ENCODE results near the gene SMIM31.

The SMIM31 gene

DNA sequence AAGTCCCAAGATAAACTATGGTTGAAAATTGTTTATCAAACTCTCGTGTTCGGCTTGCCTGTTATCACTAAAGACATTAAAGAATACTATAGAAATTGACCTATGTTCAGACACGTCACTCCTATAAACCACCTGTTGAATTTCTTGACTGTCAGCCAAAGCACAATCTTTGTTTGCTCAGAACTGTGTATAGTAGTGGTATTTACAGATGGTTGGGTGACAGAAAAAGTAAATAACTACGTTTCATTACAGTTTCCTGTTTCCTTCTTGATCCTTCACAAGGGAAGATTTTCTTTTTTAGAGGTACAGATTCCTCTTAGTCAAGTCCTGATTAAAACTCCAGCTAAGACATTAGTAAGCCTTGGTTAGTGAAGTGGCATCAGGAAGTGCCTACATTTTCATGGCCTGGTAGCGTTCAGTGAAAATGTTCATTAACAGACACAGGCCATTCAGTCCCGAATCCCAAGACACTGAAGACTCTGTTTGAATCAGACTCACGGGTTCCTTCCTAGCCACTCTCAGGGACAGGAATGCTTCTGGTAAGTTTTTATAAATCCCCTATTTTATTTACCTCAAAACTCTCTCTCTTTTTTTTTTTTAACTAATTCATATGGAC, at the start of gene SMIM31:
Gene SMIM31, plus strand, starts transcription at position 259 of the 616 bp plus-strand sequence. CDS start 16,313 bp downstream, outside the sequence.
- TF ChIP-seq, protein P1, sequence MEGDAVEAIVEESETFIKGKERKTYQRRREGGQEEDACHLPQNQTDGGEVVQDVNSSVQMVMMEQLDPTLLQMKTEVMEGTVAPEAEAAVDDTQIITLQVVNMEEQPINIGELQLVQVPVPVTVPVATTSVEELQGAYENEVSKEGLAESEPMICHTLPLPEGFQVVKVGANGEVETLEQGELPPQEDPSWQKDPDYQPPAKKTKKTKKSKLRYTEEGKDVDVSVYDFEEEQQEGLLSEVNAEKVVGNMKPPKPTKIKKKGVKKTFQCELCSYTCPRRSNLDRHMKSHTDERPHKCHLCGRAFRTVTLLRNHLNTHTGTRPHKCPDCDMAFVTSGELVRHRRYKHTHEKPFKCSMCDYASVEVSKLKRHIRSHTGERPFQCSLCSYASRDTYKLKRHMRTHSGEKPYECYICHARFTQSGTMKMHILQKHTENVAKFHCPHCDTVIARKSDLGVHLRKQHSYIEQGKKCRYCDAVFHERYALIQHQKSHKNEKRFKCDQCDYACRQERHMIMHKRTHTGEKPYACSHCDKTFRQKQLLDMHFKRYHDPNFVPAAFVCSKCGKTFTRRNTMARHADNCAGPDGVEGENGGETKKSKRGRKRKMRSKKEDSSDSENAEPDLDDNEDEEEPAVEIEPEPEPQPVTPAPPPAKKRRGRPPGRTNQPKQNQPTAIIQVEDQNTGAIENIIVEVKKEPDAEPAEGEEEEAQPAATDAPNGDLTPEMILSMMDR (IDR thresholded peaks at IDR 0.05), result no peak
- Histone ChIP-seq H3K9me3 (peaks cover 0 to 7% (median 0%) of the 10 kb centered on the region in 3 donors), H3K4me3 (no peak within 1 kb of the TSS), H3K27me3 (peaks cover 0 to under 1% of the 10 kb centered on the region in 2 donors), H3K27ac (no peak within 1 kb of the TSS), H3K4me1 (no peaks in the 10 kb centered on the region), H3K36me3 (no peaks in the 10 kb centered on the region)
- intact Hi-C loops (cut with DNase I; ENCODE audit: low total_unique reads), result no loop called here
- no peak for DNase-seq

DNA sequence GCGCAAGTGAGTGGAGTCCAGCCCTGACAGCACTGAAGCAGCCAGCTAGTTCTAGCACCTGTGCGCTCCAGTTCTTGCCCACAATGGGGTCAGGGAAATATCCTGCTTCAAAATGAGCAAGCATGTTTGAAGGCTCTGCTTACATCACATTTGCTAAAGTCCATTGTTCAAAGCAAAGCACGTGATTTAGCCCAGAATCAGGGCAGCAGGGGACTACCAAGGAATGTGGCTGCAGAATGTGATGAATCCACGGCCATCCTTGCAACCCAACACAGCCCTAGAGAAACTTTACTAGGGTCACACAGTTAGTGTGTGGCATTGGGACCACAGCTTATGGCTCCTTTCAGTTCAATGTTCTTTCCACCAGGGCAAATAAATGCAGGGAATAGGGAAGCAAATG, 47.3 kb upstream of the SMIM31 start:
- TF ChIP-seq, protein P1 (IDR thresholded peaks at IDR 0.05), result no peak
- Histone ChIP-seq H3K4me3 (no peak overlapping the region), H3K36me3 (no peaks in the 10 kb centered on the region), H3K4me1 (no peaks in the 10 kb centered on the region), H3K27me3 (no peaks in the 10 kb centered on the region), H3K9me3 (no peaks in the 10 kb centered on the region), H3K27ac (no peak overlapping the region)
- no peak for DNase-seq
- intact Hi-C loops (cut with DNase I; ENCODE audit: low total_unique reads), result no loop called here

GRCh38 chr4:164716901-164717300, 37.0 kb upstream of the SMIM31 start:
- TF ChIP-seq, protein P1 (IDR thresholded peaks at IDR 0.05), result no peak

DNA sequence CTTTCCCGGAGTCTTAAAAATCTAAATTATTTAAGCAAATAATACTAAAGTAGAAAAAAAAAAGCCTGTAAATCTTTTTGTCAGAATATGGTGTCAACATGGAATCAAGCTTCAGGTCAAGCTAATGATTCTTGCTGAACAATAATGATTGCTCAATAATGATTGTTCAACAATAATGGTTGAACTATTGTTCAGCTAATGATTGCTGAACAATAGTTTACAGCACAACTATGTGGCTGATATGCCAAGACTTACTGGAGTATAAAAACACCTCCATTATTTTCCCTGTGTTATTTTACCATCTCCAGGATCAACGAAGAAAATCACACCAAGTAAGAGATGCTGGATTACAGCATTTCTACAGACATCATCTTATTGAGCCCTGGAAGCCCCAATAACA, 35.1 kb upstream of the SMIM31 start:
- intact Hi-C loops (cut with DNase I; ENCODE audit: low total_unique reads), result no loop called here

More at GRCh38 chr4:164716901-164717300, 37.0 kb upstream of the SMIM31 start:
- no peak overlapping the region for H3K27ac ChIP-seq
- no peak overlapping the region for H3K4me3 ChIP-seq
- H3K36me3 ChIP-seq, result no peaks in the 10 kb centered on the region
- intact Hi-C loops (cut with DNase I; ENCODE audit: low total_unique reads), result no loop called here
- H3K27me3 ChIP-seq, result no peaks in the 10 kb centered on the region
- H3K4me1 ChIP-seq, result no peaks in the 10 kb centered on the region
- DNase-seq, result no peak
- H3K9me3 ChIP-seq, result no peaks in the 10 kb centered on the region

DNA sequence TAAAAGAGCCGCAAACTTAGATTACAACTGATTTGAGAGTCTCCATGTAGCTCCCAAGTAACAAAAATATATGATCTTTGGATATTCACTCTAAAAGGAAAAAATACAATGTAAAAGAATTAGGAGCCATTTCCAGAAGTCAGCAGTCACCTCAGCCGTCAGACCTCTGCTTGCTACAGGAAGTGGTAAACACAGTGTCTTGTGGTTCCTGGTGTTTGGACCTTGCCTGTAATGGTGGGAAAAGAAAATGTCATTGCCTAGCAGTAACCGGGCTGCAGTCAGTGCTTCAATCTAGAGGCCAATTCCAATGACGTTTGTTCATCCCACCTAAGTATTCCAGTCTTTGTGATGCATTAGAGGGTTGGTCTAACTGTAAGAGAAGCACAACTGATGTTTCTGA, 28.9 kb upstream of the SMIM31 start:
- no peak overlapping the region for H3K27ac ChIP-seq
- no peaks in the 10 kb centered on the region for H3K4me1 ChIP-seq
- DNase-seq, result no peak
- H3K4me3 ChIP-seq, result no peak overlapping the region
- no peaks in the 10 kb centered on the region for H3K27me3 ChIP-seq
- TF ChIP-seq, protein P1 (IDR thresholded peaks at IDR 0.05), result no peak
- intact Hi-C loops (cut with DNase I; ENCODE audit: low total_unique reads), result no loop called here
- no peaks in the 10 kb centered on the region for H3K36me3 ChIP-seq
- no peaks in the 10 kb centered on the region for H3K9me3 ChIP-seq

More for the DNA sequence above, 35.1 kb upstream of the SMIM31 start:
- Histone ChIP-seq H3K4me3 (no peak overlapping the region), H3K4me1 (no peaks in the 10 kb centered on the region), H3K27ac (no peak overlapping the region), H3K27me3 (no peaks in the 10 kb centered on the region), H3K36me3 (no peaks in the 10 kb centered on the region), H3K9me3 (no peaks in the 10 kb centered on the region)
- TF ChIP-seq, protein P1 (IDR thresholded peaks at IDR 0.05), result no peak
- DNase-seq, result no peak
